H1 (cell line): Measurements from ENCODE around the gene BLCAP. TPM values are rescaled to one million over a fixed set of nuclear protein-coding genes. Genes with fewer than 3 reads are reported as not detected.

Experiments
- CTCF ChIA-PET: fragments of 300-600 bp; sonication (Branson Sonifier 250); formaldehyde crosslinking; loops from one replicate; lab custom pipeline; 2021; ENCODE audit not compliant: partially characterized antibody; lab: Charles Lee
- POLR2A ChIA-PET: fragments of 300-600 bp; sonication (Branson Sonifier 250); formaldehyde crosslinking; loops from one replicate; lab custom pipeline; 2021; ENCODE audit warnings: inconsistent platforms; ENCODE audit not compliant: partially characterized antibody; lab: Charles Lee
- DNase-seq, 2 experiments: peaks; one replicate each; pipeline versions ENCODE4 v3.0.0 to v3.0.0-alpha.2; 2010 to 2022; ENCODE audit warnings: low spot score in 2 of 2, low read depth in 1 of 2, mixed read lengths in 1 of 2
- FAIRE-seq: peaks from 2 replicates; lab custom pipeline; 2011; peaks lifted over from hg19 to GRCh38; lab: Jason Lieb, UNC
- H2AFZ ChIP-seq: 2 replicates; pipeline ENCODE4 v1.8.1; 2012; ENCODE audit warnings: low read length, inconsistent platforms
- H2AK5ac ChIP-seq: 2 replicates; pipeline ENCODE4 v1.6.1; 2013; ENCODE audit warnings: low read depth, low read length
- H2BK120ac ChIP-seq: replicated peaks from 2 replicates; pipeline ENCODE3; 2013; ENCODE audit warnings: low read depth, low read length, inconsistent platforms
- H2BK12ac ChIP-seq: 2 replicates; pipeline ENCODE4 v1.6.1; 2013; ENCODE audit warnings: low read depth, low read length
- H2BK15ac ChIP-seq: 2 replicates; pipeline ENCODE4 v1.6.1; 2013; ENCODE audit warnings: low read length
- H2BK20ac ChIP-seq: 2 replicates; pipeline ENCODE4 v1.6.1; 2013; ENCODE audit warnings: low read length
- H2BK5ac ChIP-seq: 2 replicates; pipeline ENCODE4 v1.6.1; 2013; ENCODE audit warnings: low read depth, low read length
- H3K14ac ChIP-seq: 2 replicates; pipeline ENCODE4 v1.6.1; 2013; ENCODE audit warnings: inconsistent platforms; ENCODE audit not compliant: insufficient read length
- H3K18ac ChIP-seq: 2 replicates; pipeline ENCODE4 v1.6.1; 2013; ENCODE audit warnings: low read length; ENCODE audit errors: extremely low read depth
- H3K23ac ChIP-seq: 2 replicates; pipeline ENCODE4 v1.6.1; 2013; ENCODE audit warnings: inconsistent platforms; ENCODE audit not compliant: insufficient read length
- H3K23me2 ChIP-seq: 2 replicates; pipeline ENCODE4 v1.6.1; 2013; ENCODE audit warnings: low read depth, low read length
- H3K27ac ChIP-seq: 2 replicates; pipeline ENCODE4 v1.6.1; 2011; ENCODE audit warnings: low read depth, low read length, inconsistent platforms
- H3K27me3 ChIP-seq, 4 experiments: replicated peaks in 1 of 4; 1 replicate in 1 of 4; 2 replicates in 3 of 4; pipeline versions ENCODE4 v1.6.1 to v1.8.1; 2011 to 2013; ENCODE audit warnings: low read length in 3 of 4, mild to moderate bottlenecking in 3 of 4, inconsistent platforms in 2 of 4, mixed read lengths in 2 of 4, moderate library complexity in 1 of 4; ENCODE audit not compliant: control insufficient read depth in 3 of 4, insufficient read depth in 3 of 4; ENCODE audit errors: extremely low read depth in 1 of 4
- H3K36me3 ChIP-seq, 4 experiments: 2 replicates each; pipeline versions ENCODE4 v1.6.1 to v1.8.1; 2011 to 2013; ENCODE audit warnings: mild to moderate bottlenecking in 4 of 4, low read length in 3 of 4, moderate library complexity in 2 of 4, control low read depth in 1 of 4, inconsistent platforms in 1 of 4; ENCODE audit not compliant: insufficient read depth in 4 of 4, control insufficient read depth in 2 of 4
- H3K4ac ChIP-seq: replicated peaks from 2 replicates; pipeline ENCODE3; 2013; ENCODE audit warnings: low read length, low read depth, mixed read lengths, inconsistent platforms; ENCODE audit not compliant: insufficient read length
- H3K4me1 ChIP-seq, 4 experiments: replicated peaks in 1 of 4; 1 replicate in 1 of 4; 2 replicates in 3 of 4; pipeline versions ENCODE4 v1.6.1 to v1.8.1; 2011 to 2013; ENCODE audit warnings: low read length in 3 of 4, inconsistent platforms in 2 of 4, mixed read lengths in 1 of 4; ENCODE audit not compliant: insufficient read depth in 4 of 4, control insufficient read depth in 3 of 4
- H3K4me2 ChIP-seq, 2 experiments: 2 replicates each; pipeline versions ENCODE4 v1.6.1 to v1.8.1; 2011 to 2013; ENCODE audit warnings: low read depth in 2 of 2, low read length in 2 of 2, control low read depth in 1 of 2, inconsistent platforms in 1 of 2, mild to moderate bottlenecking in 1 of 2; ENCODE audit not compliant: insufficient read depth in 1 of 2
- H3K4me3 ChIP-seq, 4 experiments: fragments of 200-600, 300-600 bp in 1 of 4; sonication (generic), shearing (Covaris generic), sonication (Bioruptor Twin) in 1 of 4; 2 replicates each; pipeline versions ENCODE4 v1.5.1 to v1.8.1; 2011 to 2016; ENCODE audit warnings: low read length in 4 of 4, low read depth in 3 of 4, control low read depth in 2 of 4, inconsistent platforms in 2 of 4, mild to moderate bottlenecking in 2 of 4, mixed read lengths in 1 of 4, moderate library complexity in 1 of 4; ENCODE audit not compliant: insufficient read depth in 2 of 4; ENCODE audit errors: extremely low read depth in 1 of 4
- H3K56ac ChIP-seq: replicated peaks from 2 replicates; pipeline ENCODE3; 2013; ENCODE audit warnings: low read depth, mild to moderate bottlenecking, mixed read lengths, low read length, inconsistent platforms; ENCODE audit not compliant: insufficient read length
- H3K79me1 ChIP-seq: 2 replicates; pipeline ENCODE4 v1.6.1; 2013; ENCODE audit warnings: low read depth, low read length, control low read depth
- H3K79me2 ChIP-seq, 2 experiments: 2 replicates each; pipeline versions ENCODE4 v1.6.1 to v1.8.1; 2012 to 2013; ENCODE audit warnings: low read length in 2 of 2, mild to moderate bottlenecking in 2 of 2, inconsistent platforms in 1 of 2; ENCODE audit not compliant: insufficient read depth in 2 of 2, control insufficient read depth in 1 of 2
- H3K9ac ChIP-seq, 4 experiments: replicated peaks in 1 of 4; 1 replicate in 1 of 4; 2 replicates in 3 of 4; pipeline versions ENCODE4 v1.6.1 to v1.8.1; 2011 to 2013; ENCODE audit warnings: low read depth in 3 of 4, low read length in 3 of 4, control low read depth in 2 of 4, mild to moderate bottlenecking in 2 of 4, moderate library complexity in 2 of 4, inconsistent platforms in 1 of 4; ENCODE audit errors: extremely low read depth in 1 of 4
- H3K9me3 ChIP-seq, 2 experiments: 2 replicates each; pipeline versions ENCODE4 v1.6.1 to v1.8.1; 2012 to 2013; ENCODE audit warnings: mild to moderate bottlenecking in 2 of 2, moderate library complexity in 2 of 2, control low read depth in 1 of 2, inconsistent platforms in 1 of 2, low read depth in 1 of 2, low read length in 1 of 2, mixed read lengths in 1 of 2; ENCODE audit not compliant: insufficient read depth in 2 of 2
- H4K20me1 ChIP-seq, 2 experiments: replicated peaks in 1 of 2; 2 replicates each; pipeline versions ENCODE3 to v1.8.1; 2011 to 2013; ENCODE audit warnings: inconsistent platforms in 2 of 2, low read length in 2 of 2, mild to moderate bottlenecking in 1 of 2; ENCODE audit not compliant: insufficient read depth in 2 of 2, control insufficient read depth in 1 of 2
- H4K5ac ChIP-seq: 2 replicates; pipeline ENCODE4 v1.6.1; 2013; ENCODE audit warnings: low read length, low read depth, mixed read lengths, inconsistent platforms; ENCODE audit not compliant: insufficient read length
- H4K8ac ChIP-seq: 2 replicates; pipeline ENCODE4 v1.8.0; 2013; ENCODE audit warnings: mild to moderate bottlenecking, moderate library complexity, low read length, inconsistent platforms; ENCODE audit not compliant: insufficient read depth; ENCODE audit errors: extremely low read depth
- H4K91ac ChIP-seq: replicated peaks from 2 replicates; pipeline ENCODE3; 2013; ENCODE audit warnings: low read length, mixed read lengths, inconsistent platforms; ENCODE audit not compliant: insufficient read length
- ASH2L ChIP-seq: fragments of 200-600, 300-600 bp; sonication (generic); IDR thresholded peaks from one replicate; pipeline ENCODE4 v1.7.1; 2017; ENCODE audit warnings: low read length
- BCL11A ChIP-seq, 2 experiments: IDR thresholded peaks; one replicate each; pipeline ENCODE4 v1.6.1; 2011; ENCODE audit warnings: low read depth in 2 of 2, low read length in 2 of 2, mild to moderate bottlenecking in 2 of 2
- CBX8 ChIP-seq: fragments of 300-800, 300-1000 bp; sonication (generic); IDR thresholded peaks from 2 replicates; pipeline ENCODE4 v1.7.1; 2016; ENCODE audit warnings: low read depth, low read length, borderline replicate concordance
- EGR1 ChIP-seq: IDR thresholded peaks from 2 replicates; pipeline ENCODE4 v1.6.1; 2011; ENCODE audit warnings: low read depth, low read length, borderline replicate concordance
- GTF2F1 ChIP-seq: IDR thresholded peaks from 2 replicates; pipeline ENCODE4 v1.6.1; 2012; ENCODE audit warnings: low read depth, low read length, improper control_type of control experiment, borderline replicate concordance
- HDAC2 ChIP-seq, 2 experiments: fragments of 300-600 bp in 1 of 2; sonication (generic) in 1 of 2; IDR thresholded peaks; 2 replicates each; pipeline ENCODE4 v1.6.1; 2011 to 2012; ENCODE audit warnings: low read depth in 2 of 2, low read length in 2 of 2, mild to moderate bottlenecking in 2 of 2, moderate library complexity in 2 of 2, borderline replicate concordance in 1 of 2, inconsistent platforms in 1 of 2
- JUN ChIP-seq: IDR thresholded peaks from 2 replicates; pipeline ENCODE4 v1.6.1; 2011; ENCODE audit warnings: low read depth, mild to moderate bottlenecking, improper control_type of control experiment, low read length
- POLR2A ChIP-seq, 2 experiments: IDR thresholded peaks; 1 replicate in 1 of 2; 2 replicates in 1 of 2; pipeline ENCODE4 v1.6.1; 2011; ENCODE audit warnings: low read depth in 2 of 2, low read length in 2 of 2, mild to moderate bottlenecking in 2 of 2; ENCODE audit errors: control extremely low read depth in 1 of 2
- WGBS, 2 experiments: shearing (Covaris generic) in 1 of 2; methylation state at CpG; one replicate each; pipeline versions ENCODE4 v1.1.6 to v1.1.7; 2013 to 2015; ENCODE audit warnings: low lambda C conversion rate in 2 of 2, mixed read lengths in 2 of 2, inconsistent platforms in 1 of 2, low coverage in 1 of 2, missing lambda C conversion rate in 1 of 2; ENCODE audit not compliant: insufficient replicate concordance in 2 of 2, insufficient coverage in 1 of 2, insufficient read length in 1 of 2; ENCODE audit errors: extremely low coverage in 1 of 2, missing lambda C conversion rate in 1 of 2; 5-methylcytosine and 5-hydroxymethylcytosine counted together
- long read RNA-seq, 2 experiments: library from RNA in 1 of 2; library from capped mRNA in 1 of 2; stranded (forward); transcript quantifications; one replicate each; pipeline ENCODE4 v2.0.0, GENCODE V29; 2021; ENCODE audit warnings: inconsistent platforms in 1 of 2
- polyA minus RNA-seq, 3 experiments: library from RNA; depleted of rRNA, polyadenylated mRNA; stranded (reverse); fragments of >200 nt; gene quantifications; 1 replicate in 2 of 3; 2 replicates in 1 of 3; pipeline ENCODE4 v1.2.3, GENCODE V29; 2011
- polyA plus RNA-seq, 7 experiments: library from polyadenylated mRNA; depleted of rRNA in 3 of 7; stranded (reverse) in 5 of 7; unstranded in 2 of 7; fragments of >200 nt in 5 of 7; fragments of 200-250 nt in 2 of 7; gene quantifications; 1 replicate in 5 of 7; 2 replicates in 1 of 7; 4 replicates in 1 of 7; pipeline versions ENCODE4 v1.2.1 to v1.2.3, GENCODE V29; 2011 to 2013; ENCODE audit warnings: missing spikeins in 2 of 7, mixed read lengths in 2 of 7
- total RNA-seq: library from RNA; stranded (reverse); fragmentation: NEBNext Ultra II Directional; extraction: Animal tissue kit (Norgen Biotek cat#: 25700); gene quantifications from 2 replicates; pipeline ENCODE4 v1.2.1, GENCODE V29; 2021

The BLCAP gene
- total RNA-seq (51.1 and 60.3 TPM in 2 replicates), polyA plus RNA-seq (2011; rRNA removed) (69.2 and 72.2 TPM in 2 replicates), polyA minus RNA-seq (2011; rRNA and poly(A)+ RNA removed) (48.7 and 61.2 TPM in 2 replicates)
- polyA plus RNA-seq (2011; cell fraction: cytosol; rRNA removed): 68.8 TPM
- 57.1 TPM for polyA plus RNA-seq (2011; cell fraction: nucleus; rRNA removed)
- 39.7 to 48.2 TPM (median 45.8 TPM) in 4 replicates for polyA plus RNA-seq (2012, experiment 1 of 2)
- polyA plus RNA-seq (2012, experiment 2 of 2): 36.4 TPM
- 48.3 TPM for polyA plus RNA-seq (2013, experiment 1 of 2)
- 52.3 TPM for polyA plus RNA-seq (2013, experiment 2 of 2)
- 29.9 TPM for polyA minus RNA-seq (2011; cell fraction: cytosol; rRNA and poly(A)+ RNA removed)
- polyA minus RNA-seq (2011; cell fraction: nucleus; rRNA and poly(A)+ RNA removed): 46.8 TPM
- long read RNA-seq, experiment 1, transcript BLCAP-215 (2 exons, 2,017 nt): major isoform, 17 of 30 reads
- long read RNA-seq, experiment 1, partial matches to known transcripts: 0 of 30 reads
- long read RNA-seq, experiment 1, other reads (novel, unspliced or antisense): 12 of 30 reads
- long read RNA-seq, experiment 2, transcript BLCAP-215 (2 exons, 2,017 nt): major isoform, 77 of 86 reads
- long read RNA-seq, experiment 2, partial matches to known transcripts: 0 of 86 reads
- long read RNA-seq, experiment 2, other reads (novel, unspliced or antisense): 5 of 86 reads

- 3% methylated on average over 44 of the region's 62 CpGs; no CpG with 5 or more reads in 1 of the 2 experiments for WGBS, 2 experiments
- no peak for FAIRE-seq
- no peak for TF ChIP-seq CBX8
- no peak for TF ChIP-seq GTF2F1
- TF ChIP-seq JUN: no peak
- peak in 1 of 2 experiments; percentile 91; a peak in 2 of 4 replicates for TF ChIP-seq HDAC2 (IDR thresholded peaks at IDR 0.05; ENCODE audit: borderline replicate concordance in 1 of 2, low read depth in 2 of 2, low read length in 2 of 2)
- peak; percentile 75 for TF ChIP-seq EGR1
- TF ChIP-seq POLR2A (IDR thresholded peaks at IDR 0.05; ENCODE audit: control extremely low read depth in 1 of 2, low read depth in 2 of 2, low read length in 2 of 2): peak; percentile 61 to 95
- TF ChIP-seq ASH2L: peak; percentile 62
- no peak for TF ChIP-seq BCL11A (IDR thresholded peaks at IDR 0.05; ENCODE audit: low read depth in 2 of 2, low read length in 2 of 2)
Measured at GRCh38 chr20:37527638-37528445, at the start of gene BLCAP. BLCAP (minus strand) TSS chr20:37527876; CDS start chr20:37519174, 8,702 bp downstream.

More at GRCh38 chr20:37527638-37528445, at the start of gene BLCAP:
- Histone ChIP-seq H3K9me3 (no peaks in the 10 kb centered on the region), H3K27me3 (no peaks in the 10 kb centered on the region; a peak in 1 of 7 replicates), H3K79me2 (peaks cover 16 to 46% of the 10 kb centered on the region in 2 experiments), H4K20me1 (peaks cover 14 to 26% of the 10 kb centered on the region in 2 experiments), H3K56ac (peak within 1 kb of the TSS; percentile 94), H2BK20ac (peak within 1 kb of the TSS; percentile 92; the same call in 1 of the 2 replicates), H4K5ac (peak within 1 kb of the TSS; percentile 98), H2BK12ac (peak within 1 kb of the TSS; percentile 96), H3K4me2 (peak within 1 kb of the TSS; percentile 84 to 97), H2BK15ac (peak within 1 kb of the TSS; percentile 37; the same call in 1 of the 2 replicates), H3K14ac (no peak within 1 kb of the TSS), H3K4ac (peak within 1 kb of the TSS; percentile 98), H2AK5ac (peak within 1 kb of the TSS; percentile 31; the same call in 1 of the 2 replicates), H4K91ac (peak within 1 kb of the TSS; percentile 100), H3K27ac (peak within 1 kb of the TSS; percentile 99), H2BK5ac (peak within 1 kb of the TSS; percentile 99), H3K36me3 (no peaks in the 10 kb centered on the region; a peak in 1 of 8 replicates), H3K18ac (peak within 1 kb of the TSS; percentile 98), H3K23ac (peak within 1 kb of the TSS; percentile 19), H3K79me1 (peaks cover 17% of the 10 kb centered on the region), H3K4me1 (peaks cover 9 to 28% (median 13%) of the 10 kb centered on the region in 4 experiments), H2AFZ (no peak within 1 kb of the TSS), H3K23me2 (peaks cover 10% of the 10 kb centered on the region), H3K4me3 (peak within 1 kb of the TSS; percentile 72 to 99 (median 92)), H4K8ac (peak within 1 kb of the TSS; percentile 96), H2BK120ac (peak within 1 kb of the TSS; percentile 99), H3K9ac (peak within 1 kb of the TSS; percentile 91 to 95 (median 92))
- peak; percentile 51 to 93 for DNase-seq
- ChIA-PET CTCF (interaction anchor here (0.6 to 3.8 kb wide), 4 partner anchors 8 to 465 kb away, joined by 3 to 18 read pairs (median 3); no protein-coding TSS in a partner anchor), POLR2A (interaction anchor here (0.9 to 2.3 kb wide), 11 partner anchors 16 to 310 kb away, joined by 3 to 7 read pairs (median 3); no protein-coding TSS in a partner anchor)
